BLaER1 (cell line): Measurements from ENCODE around the gene NLE1.

ENCODE experiments used
- H3K27ac ChIP-seq: shearing (Covaris generic); formaldehyde crosslinking; 2 replicates; pipeline ENCODE4 v1.8.1; 2022
- H3K27me3 ChIP-seq: shearing (Covaris generic); formaldehyde crosslinking; 2 replicates; pipeline ENCODE4 v1.8.1; 2022
- H3K36me3 ChIP-seq: shearing (Covaris generic); formaldehyde crosslinking; 2 replicates; pipeline ENCODE4 v1.8.1; 2022
- H3K4me1 ChIP-seq: shearing (Covaris generic); formaldehyde crosslinking; 2 replicates; pipeline ENCODE4 v1.8.1; 2022
- H3K4me2 ChIP-seq: shearing (Covaris generic); formaldehyde crosslinking; 2 replicates; pipeline ENCODE4 v1.8.1; 2022
- H3K4me3 ChIP-seq: shearing (Covaris generic); formaldehyde crosslinking; 2 replicates; pipeline ENCODE4 v1.8.1; 2022
- H3K9ac ChIP-seq: shearing (Covaris generic); formaldehyde crosslinking; 2 replicates; pipeline ENCODE4 v1.8.1; 2022
- H3K9me3 ChIP-seq: shearing (Covaris generic); formaldehyde crosslinking; 2 replicates; pipeline ENCODE4 v1.8.1; 2022
- H4K20me1 ChIP-seq: shearing (Covaris generic); formaldehyde crosslinking; 2 replicates; pipeline ENCODE4 v1.8.1; 2022
- Cebpa-rat ChIP-seq: shearing (Covaris generic); IDR thresholded peaks from 2 replicates; pipeline ENCODE4 v1.8.1; 2022

The NLE1 gene

GRCh38 chr17:35149941-35150340 is 7.8 kb upstream of the NLE1 start:
- Histone ChIP-seq H3K4me1 (no peaks in the 10 kb centered on the region), H3K4me2 (no peak overlapping the region), H3K9ac (no peak overlapping the region), H3K27ac (no peak overlapping the region), H4K20me1 (no peaks in the 10 kb centered on the region), H3K27me3 (no peaks in the 10 kb centered on the region; the same call in 1 of the 2 replicates), H3K9me3 (no peaks in the 10 kb centered on the region), H3K4me3 (no peak overlapping the region), H3K36me3 (no peaks in the 10 kb centered on the region)
- no peak for TF ChIP-seq Cebpa-rat

GRCh38 chr17:35148144-35148543 is 6.0 kb upstream of the NLE1 start:
- Histone ChIP-seq H3K9ac (no peak overlapping the region), H3K27ac (no peak overlapping the region), H3K4me2 (no peak overlapping the region), H3K4me1 (no peaks in the 10 kb centered on the region), H3K36me3 (no peaks in the 10 kb centered on the region), H3K4me3 (no peak overlapping the region), H4K20me1 (no peaks in the 10 kb centered on the region), H3K9me3 (no peaks in the 10 kb centered on the region), H3K27me3 (no peaks in the 10 kb centered on the region; the same call in 1 of the 2 replicates)
- TF ChIP-seq Cebpa-rat = no peak

GRCh38 chr17:35147375-35147905 is 5.3 kb upstream of the NLE1 start, which contains the start of gene UNC45B:
TSS of gene UNC45B (plus strand) at chr17:35147817. CDS start at chr17:35148264, 447 bp downstream.
- no peak within 1 kb of the TSS for H3K9ac ChIP-seq
- H3K36me3 ChIP-seq = no peaks in the 10 kb centered on the region
- H3K4me3 ChIP-seq = no peak within 1 kb of the TSS
- H3K4me1 ChIP-seq = no peaks in the 10 kb centered on the region
- no peaks in the 10 kb centered on the region for H3K9me3 ChIP-seq
- no peak for TF ChIP-seq Cebpa-rat
- H3K27ac ChIP-seq = no peak within 1 kb of the TSS
- no peaks in the 10 kb centered on the region for H3K27me3 ChIP-seq
- H4K20me1 ChIP-seq = no peaks in the 10 kb centered on the region
- no peak within 1 kb of the TSS for H3K4me2 ChIP-seq

- Histone ChIP-seq H3K27me3 (no peaks in the 10 kb centered on the region), H3K4me3 (no peak overlapping the region), H3K36me3 (no peaks in the 10 kb centered on the region), H3K27ac (no peak overlapping the region), H3K4me2 (no peak overlapping the region), H4K20me1 (no peaks in the 10 kb centered on the region), H3K4me1 (no peaks in the 10 kb centered on the region), H3K9me3 (no peaks in the 10 kb centered on the region), H3K9ac (no peak overlapping the region)
- TF ChIP-seq Cebpa-rat = no peak
Observed at GRCh38 chr17:35146214-35146833, 4.2 kb upstream of the NLE1 start.

- peaks cover 5% of the 10 kb centered on the region for H3K36me3 ChIP-seq
- no peak overlapping the region for H3K27ac ChIP-seq
- H3K4me3 ChIP-seq = no peak overlapping the region
- peaks cover 14% of the 10 kb centered on the region for H4K20me1 ChIP-seq
- no peak for TF ChIP-seq Cebpa-rat
- H3K4me1 ChIP-seq = peaks cover 15% of the 10 kb centered on the region
- H3K9ac ChIP-seq = no peak overlapping the region
- no peak overlapping the region for H3K4me2 ChIP-seq
- no peaks in the 10 kb centered on the region for H3K27me3 ChIP-seq
- H3K9me3 ChIP-seq = no peaks in the 10 kb centered on the region
Observed at GRCh38 chr17:35144840-35145239, 2.7 kb upstream of the NLE1 start.

- Histone ChIP-seq H3K9me3 (no peaks in the 10 kb centered on the region), H3K4me3 (peak overlapping the region; percentile 83), H3K27ac (no peak overlapping the region), H4K20me1 (peaks cover 32% of the 10 kb centered on the region), H3K27me3 (no peaks in the 10 kb centered on the region), H3K4me2 (peak overlapping the region; percentile 90; the same call in 1 of the 2 replicates), H3K9ac (no peak overlapping the region), H3K4me1 (peaks cover 16% of the 10 kb centered on the region), H3K36me3 (peaks cover 29% of the 10 kb centered on the region)
- no peak for TF ChIP-seq Cebpa-rat
Observed at GRCh38 chr17:35142467-35142796, 329 bp upstream of the NLE1 start.

- no peak for TF ChIP-seq Cebpa-rat
- Histone ChIP-seq H3K9me3 (no peaks in the 10 kb centered on the region), H3K4me1 (peaks cover 16% of the 10 kb centered on the region), H4K20me1 (peaks cover 41% of the 10 kb centered on the region), H3K27ac (no peak overlapping the region), H3K36me3 (peaks cover 71% of the 10 kb centered on the region), H3K4me2 (no peak overlapping the region), H3K9ac (no peak overlapping the region), H3K27me3 (no peaks in the 10 kb centered on the region), H3K4me3 (no peak overlapping the region)
Observed at GRCh38 chr17:35138218-35138617, 3.9 kb downstream of the NLE1 start.

GRCh38 chr17:35135322-35135721 is 6.8 kb downstream of the NLE1 start:
- peaks cover 99% of the 10 kb centered on the region for H3K36me3 ChIP-seq
- H3K9me3 ChIP-seq = no peaks in the 10 kb centered on the region
- peaks cover 44% of the 10 kb centered on the region for H4K20me1 ChIP-seq
- no peak overlapping the region for H3K4me3 ChIP-seq
- no peak overlapping the region for H3K9ac ChIP-seq
- H3K27ac ChIP-seq = no peak overlapping the region
- H3K4me1 ChIP-seq = peaks cover 6% of the 10 kb centered on the region
- no peak for TF ChIP-seq Cebpa-rat
- no peak overlapping the region for H3K4me2 ChIP-seq
- no peaks in the 10 kb centered on the region for H3K27me3 ChIP-seq

GRCh38 chr17:35132816-35133550 is 9.1 kb downstream of the NLE1 start:
- H4K20me1 ChIP-seq = peaks cover 23% of the 10 kb centered on the region; the same call in 1 of the 2 replicates
- H3K27ac ChIP-seq = no peak overlapping the region
- no peaks in the 10 kb centered on the region for H3K4me1 ChIP-seq
- no peak overlapping the region for H3K4me3 ChIP-seq
- H3K27me3 ChIP-seq = no peaks in the 10 kb centered on the region
- TF ChIP-seq Cebpa-rat = no peak
- no peak overlapping the region for H3K9ac ChIP-seq
- H3K36me3 ChIP-seq = peaks cover 97% of the 10 kb centered on the region
- H3K4me2 ChIP-seq = no peak overlapping the region
- no peaks in the 10 kb centered on the region for H3K9me3 ChIP-seq

- Histone ChIP-seq H3K9me3 (no peaks in the 10 kb centered on the region), H3K4me3 (no peak overlapping the region), H3K36me3 (peaks cover 89% of the 10 kb centered on the region), H3K4me2 (no peak overlapping the region), H3K9ac (no peak overlapping the region), H4K20me1 (peaks cover 18% of the 10 kb centered on the region; the same call in 1 of the 2 replicates), H3K27ac (no peak overlapping the region), H3K4me1 (no peaks in the 10 kb centered on the region), H3K27me3 (no peaks in the 10 kb centered on the region)
- TF ChIP-seq Cebpa-rat = no peak
Observed at GRCh38 chr17:35132099-35132498, 10.0 kb downstream of the NLE1 start.
